Naive B cell (primary cell): ENCODE measurements around the gene FOXL2NB. TPM values are rescaled to one million over a fixed set of nuclear protein-coding genes. Genes with fewer than 3 reads are reported as not detected.

Experiments used
- ATAC-seq, 2 donors: fragments of 150-1000 bp; cut with Tn5 transposase; 2 replicates each; pipeline ENCODE4 v1.10.0; 2021; ENCODE audit warnings: low read depth in 2 of 2, mild to moderate bottlenecking in 2 of 2, moderate library complexity in 2 of 2
- DNase-seq: peaks from one replicate; pipeline ENCODE4 v3.0.0; 2022
- H3K27ac Mint-ChIP-seq, 6 donors: one replicate each; pipeline ENCODE4 v1.8.0; 2020 to 2022; ENCODE audit warnings: mild to moderate bottlenecking in 6 of 6, mixed read lengths in 6 of 6, moderate library complexity in 5 of 6, inconsistent platforms in 2 of 6
- H3K27me3 Mint-ChIP-seq, 3 donors: one replicate each; pipeline ENCODE4 v1.8.0; 2021 to 2022; ENCODE audit warnings: mixed read lengths in 3 of 3, mild to moderate bottlenecking in 1 of 3
- H3K36me3 Mint-ChIP-seq, 2 donors: one replicate each; pipeline ENCODE4 v1.8.0; 2020 to 2022; ENCODE audit warnings: mixed read lengths in 2 of 2, inconsistent platforms in 1 of 2, mild to moderate bottlenecking in 1 of 2
- H3K4me1 Mint-ChIP-seq, 3 donors: one replicate each; pipeline ENCODE4 v1.8.0; 2020 to 2022; ENCODE audit warnings: mixed read lengths in 3 of 3, inconsistent platforms in 1 of 3, mild to moderate bottlenecking in 1 of 3, moderate library complexity in 1 of 3
- H3K4me3 Mint-ChIP-seq, 8 donors: one replicate each; pipeline ENCODE4 v1.8.0; 2020 to 2022; ENCODE audit warnings: mild to moderate bottlenecking in 8 of 8, mixed read lengths in 8 of 8, moderate library complexity in 8 of 8, inconsistent platforms in 2 of 8
- H3K9me3 Mint-ChIP-seq, 7 donors: one replicate each; pipeline ENCODE4 v1.8.0; 2020 to 2022; ENCODE audit warnings: mixed read lengths in 7 of 7, mild to moderate bottlenecking in 5 of 7, inconsistent platforms in 2 of 7, moderate library complexity in 1 of 7
- polyA plus RNA-seq, 6 donors: library from polyadenylated mRNA; unstranded; fragments of 300-500 nt; fragmentation: Illumina TruSeq; gene quantifications; one replicate each; pipeline ENCODE4 v1.2.3, GENCODE V29; 2021; ENCODE audit warnings: low read depth in 6 of 6

The FOXL2NB gene
- not detected for polyA plus RNA-seq

- DNase-seq = no peak
- Mint-ChIP-seq H3K4me3 (peak within 1 kb of the TSS; percentile 68 to 92 (median 85)), H3K9me3 (peaks cover 0 to 6% (median 3%) of the 10 kb centered on the region in 7 donors), H3K4me1 (peaks cover 24 to 56% (median 51%) of the 10 kb centered on the region in 3 donors), H3K27me3 (peaks cover 79 to 85% (median 83%) of the 10 kb centered on the region in 3 donors), H3K36me3 (peaks cover 0 to 8% of the 10 kb centered on the region in 2 donors), H3K27ac (peak within 1 kb of the TSS in 3 of 6 donors; percentile 39 to 68 (median 59))
- ATAC-seq = peak; percentile 37 to 50
Observed at GRCh38 chr3:138946663-138947494, at the start of gene FOXL2NB, which contains the start of gene FOXL2. Gene FOXL2NB, plus strand, starts transcription at chr3:138947217. Its CDS starts 148 bp downstream, at chr3:138947365. Gene FOXL2, minus strand, starts transcription at chr3:138947137. Its CDS starts 415 bp downstream, at chr3:138946722.

DNA sequence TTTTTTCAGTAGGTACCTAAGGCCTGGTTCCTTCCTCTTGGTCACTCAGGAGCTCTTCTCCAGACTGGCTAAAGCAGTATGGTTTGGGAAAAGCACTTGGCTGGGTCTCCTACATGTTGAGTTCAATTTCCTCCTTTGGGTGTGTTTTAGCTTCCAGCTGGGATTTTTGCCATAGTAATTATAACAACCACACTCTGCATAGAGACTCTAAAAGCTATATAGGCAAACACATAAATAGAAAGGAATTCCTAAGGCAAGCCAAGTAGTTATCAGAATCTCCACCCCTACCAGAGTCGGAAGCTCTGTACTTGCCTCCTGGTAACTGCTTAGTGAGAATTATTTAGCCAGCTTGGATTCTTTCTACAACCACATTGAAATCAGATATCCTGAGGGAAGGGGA, 48.7 kb upstream of the FOXL2NB start:
- DNase-seq = no peak
- Mint-ChIP-seq H3K36me3 (peaks cover 0 to 4% of the 10 kb centered on the region in 2 donors), H3K4me1 (no peaks in the 10 kb centered on the region), H3K27me3 (peaks cover 0 to 14% (median 0%) of the 10 kb centered on the region in 3 donors), H3K9me3 (no peaks in the 10 kb centered on the region), H3K4me3 (no peak overlapping the region), H3K27ac (peak overlapping the region in 1 of 6 donors; percentile 26)
- ATAC-seq = no peak

DNA sequence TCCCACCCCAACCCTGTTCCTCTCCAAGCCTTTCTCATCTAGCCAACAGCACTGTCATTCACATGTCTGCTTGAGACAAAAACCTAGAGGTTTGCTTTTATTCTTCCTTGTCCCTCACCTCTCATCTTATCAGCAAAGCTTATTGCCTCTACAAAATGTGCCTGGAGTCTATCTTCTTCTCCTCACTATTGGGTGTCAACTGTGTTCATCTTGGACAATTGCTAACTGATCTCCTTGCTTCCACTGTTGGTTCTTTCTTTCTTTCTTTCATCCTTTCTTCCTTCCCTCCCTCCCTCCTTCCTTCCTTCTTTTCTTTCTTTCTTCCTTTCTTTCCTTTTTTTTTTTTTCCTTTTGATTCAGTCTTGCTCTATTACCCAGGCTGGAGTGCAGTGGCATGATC, 48.3 kb upstream of the FOXL2NB start:
- H3K27ac Mint-ChIP-seq = no peak overlapping the region
- H3K27me3 Mint-ChIP-seq = peaks cover 0 to 14% (median 0%) of the 10 kb centered on the region in 3 donors
- ATAC-seq = no peak
- H3K4me3 Mint-ChIP-seq = no peak overlapping the region
- no peaks in the 10 kb centered on the region for H3K4me1 Mint-ChIP-seq
- H3K9me3 Mint-ChIP-seq = no peaks in the 10 kb centered on the region
- DNase-seq = no peak
- H3K36me3 Mint-ChIP-seq = peaks cover 0 to 4% of the 10 kb centered on the region in 2 donors

DNA sequence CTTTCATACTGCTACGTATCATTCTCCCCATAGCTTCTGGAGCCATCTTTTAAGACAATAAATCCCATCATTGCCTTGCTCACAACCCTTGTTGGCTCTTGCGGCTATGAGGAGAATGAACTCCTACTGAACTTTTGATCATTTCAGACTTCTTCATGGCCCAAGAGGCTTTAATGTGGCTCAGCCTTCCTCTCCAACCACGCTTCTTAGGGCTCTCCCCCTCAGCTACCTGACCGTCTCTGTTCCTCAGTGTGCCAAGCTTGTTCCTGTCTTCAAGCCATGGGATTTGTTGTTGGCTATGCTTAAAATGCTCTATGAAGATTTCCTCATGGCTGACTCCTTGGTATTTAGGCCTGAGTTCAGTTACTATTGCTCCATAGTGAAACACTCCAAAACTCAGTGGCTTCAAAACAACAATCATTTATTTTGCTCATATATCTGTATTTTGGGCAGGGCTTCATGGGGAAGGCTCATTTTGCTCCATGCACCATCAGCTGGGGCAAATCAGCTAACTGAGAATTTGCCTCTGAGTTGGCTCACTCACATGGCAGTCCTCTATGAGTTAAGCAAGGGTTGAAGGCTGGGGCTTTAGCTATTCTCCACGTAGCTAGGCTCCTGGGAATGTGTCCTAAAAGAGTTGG, 47.5 kb upstream of the FOXL2NB start:
- peak overlapping the region in 2 of 6 donors; percentile 10 to 13 for H3K27ac Mint-ChIP-seq
- H3K9me3 Mint-ChIP-seq = no peaks in the 10 kb centered on the region
- DNase-seq = no peak
- no peaks in the 10 kb centered on the region for H3K4me1 Mint-ChIP-seq
- H3K27me3 Mint-ChIP-seq = peaks cover 0 to 14% (median 0%) of the 10 kb centered on the region in 3 donors
- H3K36me3 Mint-ChIP-seq = peaks cover 0 to 4% of the 10 kb centered on the region in 2 donors
- H3K4me3 Mint-ChIP-seq = no peak overlapping the region
- no peak for ATAC-seq

GRCh38 chr3:138901567-138901966, 45.5 kb upstream of the FOXL2NB start:
- no peak for ATAC-seq
- DNase-seq = no peak
- no peaks in the 10 kb centered on the region for H3K4me1 Mint-ChIP-seq
- no peak overlapping the region for H3K27ac Mint-ChIP-seq
- peaks cover 0 to 4% of the 10 kb centered on the region in 2 donors for H3K36me3 Mint-ChIP-seq
- peaks cover 0 to 21% (median 0%) of the 10 kb centered on the region in 3 donors for H3K27me3 Mint-ChIP-seq
- H3K4me3 Mint-ChIP-seq = no peak overlapping the region
- H3K9me3 Mint-ChIP-seq = no peaks in the 10 kb centered on the region

DNA sequence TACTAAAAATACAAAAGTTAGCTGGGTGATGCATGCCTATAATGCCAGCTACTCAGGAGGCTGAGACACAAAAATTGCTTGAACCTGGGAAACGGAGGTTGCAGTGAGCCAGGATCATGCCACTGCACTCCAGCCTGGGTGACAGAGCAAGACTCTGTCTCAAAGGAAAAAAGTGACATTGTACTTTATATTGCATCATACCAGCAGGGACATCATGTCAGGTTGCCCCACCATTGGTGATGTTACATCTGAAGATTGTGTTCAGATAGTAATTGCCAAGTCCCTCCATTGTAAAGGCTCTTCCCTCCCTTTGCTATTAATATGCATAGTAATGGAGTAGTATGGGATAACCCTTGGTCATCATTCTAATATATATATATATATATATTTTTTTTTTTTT, 44.8 kb upstream of the FOXL2NB start:
- Mint-ChIP-seq H3K4me3 (no peak overlapping the region), H3K4me1 (no peaks in the 10 kb centered on the region), H3K9me3 (no peaks in the 10 kb centered on the region), H3K27ac (no peak overlapping the region), H3K27me3 (peaks cover 0 to 21% (median 0%) of the 10 kb centered on the region in 3 donors), H3K36me3 (peaks cover 0 to under 1% of the 10 kb centered on the region in 2 donors)
- no peak for DNase-seq
- no peak for ATAC-seq

DNA sequence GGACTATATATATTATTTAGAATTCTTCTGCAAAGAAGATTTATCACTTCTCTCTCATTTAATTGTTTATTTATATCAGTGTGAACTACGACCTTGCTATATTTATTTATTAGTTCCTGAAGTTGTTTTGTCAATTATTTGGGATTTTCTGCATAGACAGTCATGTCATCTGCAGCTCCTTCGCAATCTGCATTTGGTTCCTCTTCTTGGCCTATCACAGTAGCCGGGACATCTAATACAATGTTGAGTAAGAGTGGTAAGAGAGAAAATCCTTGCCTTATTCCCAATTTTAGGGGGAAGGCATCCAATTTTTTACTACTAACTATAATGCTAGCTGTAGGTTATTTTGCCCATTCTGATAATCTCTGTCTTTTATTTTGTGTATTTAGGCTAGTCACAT, 39.5 kb upstream of the FOXL2NB start:
- DNase-seq = no peak
- Mint-ChIP-seq H3K4me3 (no peak overlapping the region), H3K9me3 (no peaks in the 10 kb centered on the region)

DNA sequence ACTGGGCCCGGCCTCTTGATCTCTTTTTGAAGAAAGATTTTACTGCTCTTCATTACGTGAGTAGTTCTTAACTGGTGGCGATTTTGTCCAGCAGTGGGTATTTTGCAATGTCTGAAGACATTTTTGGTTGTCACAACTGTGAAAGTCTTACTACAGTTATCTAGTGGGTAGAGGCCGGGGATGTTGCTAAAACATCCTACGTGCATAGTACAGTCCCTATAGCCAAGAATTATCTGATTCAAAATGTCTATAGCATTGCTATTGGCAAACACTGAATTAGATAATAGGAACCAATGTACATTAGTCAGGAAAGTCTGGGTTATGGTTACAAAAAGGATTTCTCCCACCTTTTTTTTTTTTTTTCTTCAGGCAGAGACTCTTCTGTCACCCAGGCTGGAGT, 38.2 kb upstream of the FOXL2NB start:
- Mint-ChIP-seq H3K4me1 (no peaks in the 10 kb centered on the region), H3K4me3 (no peak overlapping the region), H3K9me3 (no peaks in the 10 kb centered on the region), H3K36me3 (no peaks in the 10 kb centered on the region), H3K27ac (no peak overlapping the region), H3K27me3 (peaks cover 0 to 7% (median 0%) of the 10 kb centered on the region in 3 donors)
- DNase-seq (no peak), ATAC-seq (no peak)

More for the DNA sequence above, 39.5 kb upstream of the FOXL2NB start:
- ATAC-seq = no peak
- Mint-ChIP-seq H3K27me3 (peaks cover 0 to 7% (median 0%) of the 10 kb centered on the region in 3 donors), H3K36me3 (no peaks in the 10 kb centered on the region), H3K27ac (no peak overlapping the region), H3K4me1 (no peaks in the 10 kb centered on the region)

DNA sequence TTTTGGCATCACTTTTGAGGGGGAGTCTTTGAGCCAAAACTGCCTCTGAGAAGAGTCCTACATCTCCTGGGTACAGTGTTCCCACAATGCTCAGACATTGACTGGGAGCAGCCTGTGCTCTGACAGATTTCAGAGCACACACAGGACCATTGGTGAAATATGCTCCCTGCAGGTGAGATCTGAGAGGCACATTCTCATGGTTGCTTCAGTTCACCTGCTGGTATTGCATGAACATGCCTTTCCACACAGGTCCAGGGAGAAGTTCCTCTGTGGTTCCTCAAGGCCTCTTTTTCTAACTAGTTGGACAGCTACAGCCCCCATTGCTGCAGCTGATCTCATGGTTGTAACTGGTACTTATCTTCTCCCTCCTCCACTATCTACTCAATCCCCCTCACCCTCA, 37.1 kb upstream of the FOXL2NB start:
- ATAC-seq (no peak), DNase-seq (no peak)
- Mint-ChIP-seq H3K27me3 (peaks cover 0 to 4% (median 0%) of the 10 kb centered on the region in 3 donors), H3K4me1 (peaks cover 1 to 3% (median 2%) of the 10 kb centered on the region in 3 donors), H3K36me3 (no peaks in the 10 kb centered on the region), H3K27ac (no peak overlapping the region), H3K9me3 (no peaks in the 10 kb centered on the region), H3K4me3 (peak overlapping the region in 1 of 8 donors; percentile 17)

- no peak for DNase-seq
- no peaks in the 10 kb centered on the region for H3K27me3 Mint-ChIP-seq
- peaks cover 5 to 15% (median 8%) of the 10 kb centered on the region in 3 donors for H3K4me1 Mint-ChIP-seq
- H3K4me3 Mint-ChIP-seq = no peak overlapping the region
- H3K36me3 Mint-ChIP-seq = no peaks in the 10 kb centered on the region
- no peak for ATAC-seq
- no peaks in the 10 kb centered on the region for H3K9me3 Mint-ChIP-seq
- H3K27ac Mint-ChIP-seq = no peak overlapping the region
Observed at GRCh38 chr3:138911621-138912020, 35.4 kb upstream of the FOXL2NB start.

GRCh38 chr3:138912237-138912636, 34.8 kb upstream of the FOXL2NB start:
- no peak for ATAC-seq
- H3K27me3 Mint-ChIP-seq = no peaks in the 10 kb centered on the region
- DNase-seq = no peak
- H3K27ac Mint-ChIP-seq = no peak overlapping the region
- no peaks in the 10 kb centered on the region for H3K36me3 Mint-ChIP-seq
- H3K4me1 Mint-ChIP-seq = peaks cover 5 to 15% (median 10%) of the 10 kb centered on the region in 3 donors
- H3K4me3 Mint-ChIP-seq = no peak overlapping the region
- H3K9me3 Mint-ChIP-seq = no peaks in the 10 kb centered on the region

DNA sequence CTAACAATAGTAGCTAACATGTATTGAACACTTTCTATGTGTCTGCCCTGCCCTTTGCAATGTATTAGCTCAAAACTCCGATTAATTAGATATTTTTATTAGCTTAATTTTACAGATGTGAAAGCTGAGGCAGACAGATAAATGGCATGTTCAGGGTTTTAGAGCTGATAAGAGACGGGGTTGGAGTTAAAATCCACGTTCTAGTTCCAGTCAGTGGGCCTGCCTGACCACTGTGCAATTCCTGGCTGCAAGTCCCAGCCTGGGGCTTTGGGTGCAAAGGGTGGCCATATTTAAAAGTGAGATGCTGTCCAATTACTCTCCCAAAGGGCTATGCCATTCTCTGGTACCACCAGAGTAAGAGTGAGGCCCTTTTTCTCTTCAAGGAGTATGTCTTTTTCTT, 33.3 kb upstream of the FOXL2NB start:
- Mint-ChIP-seq H3K36me3 (no peaks in the 10 kb centered on the region), H3K9me3 (no peaks in the 10 kb centered on the region), H3K4me3 (no peak overlapping the region), H3K27me3 (peaks cover 0 to 5% (median 0%) of the 10 kb centered on the region in 3 donors), H3K27ac (no peak overlapping the region), H3K4me1 (peaks cover 5 to 15% (median 10%) of the 10 kb centered on the region in 3 donors)
- DNase-seq (no peak), ATAC-seq (no peak)

- Mint-ChIP-seq H3K4me1 (peaks cover 5 to 15% (median 10%) of the 10 kb centered on the region in 3 donors), H3K9me3 (no peaks in the 10 kb centered on the region), H3K4me3 (peak overlapping the region; percentile 74 to 91 (median 85)), H3K27ac (peak overlapping the region in 5 of 6 donors; percentile 9 to 88 (median 30)), H3K36me3 (no peaks in the 10 kb centered on the region), H3K27me3 (peaks cover 4 to 14% (median 5%) of the 10 kb centered on the region in 3 donors)
- ATAC-seq = peak in 1 of 2 donors; percentile 6
- no peak for DNase-seq
Observed at GRCh38 chr3:138914870-138915502, 32.0 kb upstream of the FOXL2NB start.
